ENCODE measurements around the gene SWI5. TPM values are rescaled to one million over a fixed set of nuclear protein-coding genes. Genes with fewer than 3 reads are reported as not detected.

Gene SWI5
- total RNA-seq, 4 donors from 2014 or later = 18.3 to 27.2 (median 23.5) TPM

- Histone ChIP-seq H3K36me3 (no peaks in the 10 kb centered on the region), H3K27ac (peak overlapping the region in 3 of 4 donors; percentile 74 to 93 (median 84)), H3K27me3 (no peaks in the 10 kb centered on the region), H3K4me1 (peaks cover 0 to 21% (median 2%) of the 10 kb centered on the region in 4 donors), H3K9me3 (no peaks in the 10 kb centered on the region), H3K4me3 (no peak overlapping the region)
- peak in 1 of 3 donors; percentile 61 for DNase-seq
- TF ChIP-seq POLR2A (IDR thresholded peaks at IDR 0.05) = no peak
- TF ChIP-seq, protein P1, sequence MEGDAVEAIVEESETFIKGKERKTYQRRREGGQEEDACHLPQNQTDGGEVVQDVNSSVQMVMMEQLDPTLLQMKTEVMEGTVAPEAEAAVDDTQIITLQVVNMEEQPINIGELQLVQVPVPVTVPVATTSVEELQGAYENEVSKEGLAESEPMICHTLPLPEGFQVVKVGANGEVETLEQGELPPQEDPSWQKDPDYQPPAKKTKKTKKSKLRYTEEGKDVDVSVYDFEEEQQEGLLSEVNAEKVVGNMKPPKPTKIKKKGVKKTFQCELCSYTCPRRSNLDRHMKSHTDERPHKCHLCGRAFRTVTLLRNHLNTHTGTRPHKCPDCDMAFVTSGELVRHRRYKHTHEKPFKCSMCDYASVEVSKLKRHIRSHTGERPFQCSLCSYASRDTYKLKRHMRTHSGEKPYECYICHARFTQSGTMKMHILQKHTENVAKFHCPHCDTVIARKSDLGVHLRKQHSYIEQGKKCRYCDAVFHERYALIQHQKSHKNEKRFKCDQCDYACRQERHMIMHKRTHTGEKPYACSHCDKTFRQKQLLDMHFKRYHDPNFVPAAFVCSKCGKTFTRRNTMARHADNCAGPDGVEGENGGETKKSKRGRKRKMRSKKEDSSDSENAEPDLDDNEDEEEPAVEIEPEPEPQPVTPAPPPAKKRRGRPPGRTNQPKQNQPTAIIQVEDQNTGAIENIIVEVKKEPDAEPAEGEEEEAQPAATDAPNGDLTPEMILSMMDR (IDR thresholded peaks at IDR 0.05) = no peak
Measured at GRCh38 chr9:128297221-128297773, 21.2 kb downstream of the SWI5 start.

GRCh38 chr9:128298535-128299482, 22.7 kb downstream of the SWI5 start:
- DNase-seq = no peak
- no peak overlapping the region for H3K4me3 ChIP-seq
- no peaks in the 10 kb centered on the region for H3K27me3 ChIP-seq
- TF ChIP-seq POLR2A (IDR thresholded peaks at IDR 0.05) = no peak
- TF ChIP-seq, protein P1 (IDR thresholded peaks at IDR 0.05) = no peak
- H3K9me3 ChIP-seq = no peaks in the 10 kb centered on the region
- H3K27ac ChIP-seq = peak overlapping the region in 1 of 4 donors; percentile 73
- H3K36me3 ChIP-seq = no peaks in the 10 kb centered on the region
- H3K4me1 ChIP-seq = peaks cover 0 to 21% (median 2%) of the 10 kb centered on the region in 4 donors

DNA sequence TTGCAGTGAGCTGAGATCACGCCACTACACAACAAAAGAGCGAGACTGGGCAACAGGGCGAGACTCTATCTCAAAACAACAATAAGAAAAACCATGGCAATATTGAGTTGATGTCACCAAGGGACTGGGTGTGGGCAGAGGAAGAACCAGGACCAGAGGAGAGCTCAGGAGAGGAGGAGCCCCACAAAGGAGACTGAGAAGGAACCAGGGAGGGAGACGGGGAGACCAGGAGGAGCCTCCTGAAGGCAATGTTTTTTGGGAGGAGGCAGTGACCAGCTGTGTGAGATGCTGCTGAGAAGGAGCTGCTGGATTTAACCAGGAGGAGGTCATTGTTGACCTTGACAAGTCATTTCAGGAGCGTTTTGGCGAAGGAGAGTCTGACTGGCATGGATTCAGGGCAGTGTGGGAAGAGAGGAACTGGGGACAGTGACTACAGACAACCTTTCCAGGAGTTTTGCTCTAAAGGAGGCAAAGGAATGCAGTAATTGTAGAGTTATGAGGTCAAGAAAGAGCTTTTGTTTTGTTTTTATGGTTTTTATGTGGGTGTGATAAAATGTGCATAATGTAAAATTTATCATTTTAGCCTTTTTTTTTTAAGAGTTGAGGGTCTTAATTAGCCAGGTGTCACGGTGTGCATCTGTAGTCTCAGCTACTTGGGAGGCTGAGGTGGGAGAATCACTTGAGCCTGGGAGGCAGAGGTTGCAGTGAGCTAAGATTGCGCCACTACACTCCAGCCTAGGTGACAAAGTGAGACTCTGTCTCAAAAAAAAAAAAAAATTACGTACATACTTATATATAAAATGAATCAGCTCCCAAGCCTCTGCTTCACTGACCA, 28.3 kb downstream of the SWI5 start:
- H3K4me1 ChIP-seq = no peaks in the 10 kb centered on the region
- no peaks in the 10 kb centered on the region for H3K9me3 ChIP-seq
- no peak overlapping the region for H3K27ac ChIP-seq
- DNase-seq = no peak
- TF ChIP-seq, protein P1 (IDR thresholded peaks at IDR 0.05) = no peak
- no peak for TF ChIP-seq POLR2A (IDR thresholded peaks at IDR 0.05)
- peaks cover 0 to 8% (median 0%) of the 10 kb centered on the region in 3 donors for H3K36me3 ChIP-seq
- no peaks in the 10 kb centered on the region for H3K27me3 ChIP-seq
- no peak overlapping the region for H3K4me3 ChIP-seq

DNA sequence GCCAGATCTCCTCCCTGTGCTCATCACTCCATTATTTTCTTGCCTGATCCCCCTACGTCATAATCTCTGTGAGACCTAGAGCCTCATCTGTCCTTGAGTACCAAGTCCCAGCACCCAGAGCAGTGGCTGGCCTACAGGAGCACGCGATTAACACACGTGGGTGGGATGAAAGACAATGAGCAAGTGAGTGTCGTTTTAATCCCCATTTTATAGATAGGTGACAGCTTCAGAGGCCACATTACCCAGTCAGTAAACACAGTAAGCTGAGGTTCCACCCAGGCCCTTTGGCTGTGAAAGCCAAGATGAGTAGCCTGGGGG, 28.9 kb downstream of the SWI5 start:
- no peaks in the 10 kb centered on the region for H3K27me3 ChIP-seq
- no peak for TF ChIP-seq POLR2A (IDR thresholded peaks at IDR 0.05)
- TF ChIP-seq, protein P1 (IDR thresholded peaks at IDR 0.05) = no peak
- H3K27ac ChIP-seq = no peak overlapping the region
- no peak overlapping the region for H3K4me3 ChIP-seq
- H3K9me3 ChIP-seq = no peaks in the 10 kb centered on the region
- H3K4me1 ChIP-seq = no peaks in the 10 kb centered on the region
- peaks cover 0 to 14% (median 0%) of the 10 kb centered on the region in 3 donors for H3K36me3 ChIP-seq
- DNase-seq = no peak

- H3K27ac ChIP-seq = no peak overlapping the region
- H3K9me3 ChIP-seq = no peaks in the 10 kb centered on the region
- DNase-seq = no peak
- H3K27me3 ChIP-seq = no peaks in the 10 kb centered on the region
- TF ChIP-seq, protein P1 (IDR thresholded peaks at IDR 0.05) = no peak
- TF ChIP-seq POLR2A (IDR thresholded peaks at IDR 0.05) = no peak
- H3K4me1 ChIP-seq = no peaks in the 10 kb centered on the region
- H3K4me3 ChIP-seq = no peak overlapping the region
- H3K36me3 ChIP-seq = peaks cover 0 to 49% (median 0%) of the 10 kb centered on the region in 3 donors
Measured at GRCh38 chr9:128309551-128309950, 33.5 kb downstream of the SWI5 start.

Measured in Peyer's patch (tissue), 4 donors.